SK-N-SH (cell line): ENCODE data around the gene MALRD1. TPM values are rescaled to one million over a fixed set of nuclear protein-coding genes. Genes with fewer than 3 reads are reported as not detected.

ENCODE experiments used
- CTCF ChIA-PET: fragments of 300-600, 350-600 bp; formaldehyde crosslinking; extraction: SDS; loops from one replicate; lab custom pipeline; 2021; lab: Yijun Ruan, JAX
- POLR2A ChIA-PET: fragments of 350-600 bp; sonication (Branson Sonifier 250); formaldehyde crosslinking; extraction: SDS; loops from one replicate; lab custom pipeline; 2020; ENCODE audit warnings: antibody characterized with exemption, inconsistent platforms; lab: Yijun Ruan, JAX
- DNase-seq: peaks from one replicate; pipeline ENCODE4 v3.0.0; 2012
- H2AFZ ChIP-seq: fragments of 200-600 bp; sonication (generic); 2 replicates; pipeline ENCODE4 v1.8.1; 2016; ENCODE audit warnings: antibody characterized with exemption, mild to moderate bottlenecking, low read depth
- H3F3A ChIP-seq: fragments of 200-600 bp; sonication (generic); replicated peaks from 2 replicates; pipeline ENCODE3; 2016; ENCODE audit warnings: antibody characterized with exemption, mild to moderate bottlenecking; ENCODE audit not compliant: insufficient read depth
- H3K27ac ChIP-seq, 2 experiments: fragments of 200-500 bp in 1 of 2; fragments of 200-600 bp in 1 of 2; sonication (Bioruptor generic) in 1 of 2; sonication (generic), shearing (Covaris generic) in 1 of 2; 2 replicates each; pipeline versions ENCODE4 v1.5.1 to v1.6.1; 2014 to 2016; ENCODE audit warnings: low read depth in 2 of 2, inconsistent platforms in 1 of 2, low read length in 1 of 2, mild to moderate bottlenecking in 1 of 2, mixed read lengths in 1 of 2
- H3K27me3 ChIP-seq: fragments of 200-600 bp; sonication (generic), shearing (Covaris generic); 2 replicates; pipeline ENCODE4 v1.6.1; 2016; ENCODE audit warnings: mixed run types; ENCODE audit not compliant: insufficient read depth
- H3K36me3 ChIP-seq, 2 experiments: fragments of 200-500 bp in 1 of 2; fragments of 200-600 bp in 1 of 2; sonication (Bioruptor generic) in 1 of 2; sonication (generic) in 1 of 2; replicated peaks in 1 of 2; 2 replicates each; pipeline versions ENCODE3 to v1.5.1; 2014 to 2016; ENCODE audit warnings: low read length in 1 of 2, mild to moderate bottlenecking in 1 of 2; ENCODE audit not compliant: insufficient read depth in 2 of 2, control insufficient read depth in 1 of 2
- H3K4me1 ChIP-seq, 2 experiments: fragments of 200-500 bp in 1 of 2; fragments of 200-600 bp in 1 of 2; sonication (Bioruptor generic) in 1 of 2; sonication (generic), shearing (Covaris generic) in 1 of 2; 2 replicates each; pipeline versions ENCODE4 v1.5.1 to v1.6.1; 2014 to 2016; ENCODE audit warnings: low read depth in 1 of 2, low read length in 1 of 2, mixed run types in 1 of 2; ENCODE audit not compliant: insufficient read depth in 2 of 2, control insufficient read depth in 1 of 2
- H3K4me2 ChIP-seq: fragments of 200-600 bp; sonication (generic), shearing (Covaris generic); 2 replicates; pipeline ENCODE4 v1.6.1; 2017; ENCODE audit warnings: mixed run types
- H3K4me3 ChIP-seq, 2 experiments: fragments of 200-500 bp in 1 of 2; fragments of 200-600 bp in 1 of 2; sonication (Bioruptor generic) in 1 of 2; sonication (generic), shearing (Covaris generic) in 1 of 2; 2 replicates each; pipeline versions ENCODE4 v1.5.1 to v1.8.1; 2014 to 2016; ENCODE audit warnings: low read depth in 2 of 2, inconsistent platforms in 1 of 2, low read length in 1 of 2, mild to moderate bottlenecking in 1 of 2, mixed read lengths in 1 of 2, moderate library complexity in 1 of 2
- H3K79me2 ChIP-seq: fragments of 200-600 bp; sonication (generic); 2 replicates; pipeline ENCODE4 v1.8.1; 2017; ENCODE audit warnings: mild to moderate bottlenecking; ENCODE audit not compliant: insufficient read depth
- H3K9ac ChIP-seq: fragments of 200-600 bp; sonication (generic); 2 replicates; pipeline ENCODE4 v1.6.1; 2017; ENCODE audit warnings: mixed run types
- H3K9me2 ChIP-seq: fragments of 200-600 bp; sonication (generic); 2 replicates; pipeline ENCODE4 v1.6.1; 2017; ENCODE audit warnings: mixed run types
- H3K9me3 ChIP-seq: fragments of 200-600 bp; sonication (generic); 2 replicates; pipeline ENCODE4 v1.6.1; 2017; ENCODE audit warnings: mixed run types, mild to moderate bottlenecking, moderate library complexity
- H4K20me1 ChIP-seq: fragments of 200-600 bp; sonication (generic); 2 replicates; pipeline ENCODE4 v1.6.1; 2017; ENCODE audit warnings: mild to moderate bottlenecking, mixed run types; ENCODE audit not compliant: insufficient read depth
- CHD2 ChIP-seq: fragments of 150-350 bp; IDR thresholded peaks from 2 replicates; pipeline ENCODE4 v1.6.1; 2018; ENCODE audit warnings: low read length; ENCODE audit not compliant: partially characterized antibody
- EP300 ChIP-seq, 2 experiments: IDR thresholded peaks; 2 replicates each; pipeline versions ENCODE4 v1.4.0 to v1.6.1; 2012; ENCODE audit warnings: borderline replicate concordance in 1 of 2, low read depth in 1 of 2, low read length in 1 of 2
- FOXJ3 ChIP-seq: sonication (generic); formaldehyde crosslinking; IDR thresholded peaks from 2 replicates; pipeline ENCODE4 v1.5.1; 2020; ENCODE audit warnings: mild to moderate bottlenecking, missing genetic modification reagents
- FOXM1 ChIP-seq: IDR thresholded peaks from 2 replicates; pipeline ENCODE4 v1.4.0; 2012; ENCODE audit warnings: low read depth, mild to moderate bottlenecking
- RCOR1 ChIP-seq: fragments of 150-350 bp; IDR thresholded peaks from 2 replicates; pipeline ENCODE4 v1.6.1; 2017; ENCODE audit warnings: antibody characterized with exemption, low read length
- RFX5 ChIP-seq: IDR thresholded peaks from 2 replicates; pipeline ENCODE4 v1.6.1; 2012; ENCODE audit warnings: mild to moderate bottlenecking, improper control_type of control experiment, low read length
- RXRA ChIP-seq: IDR thresholded peaks from 2 replicates; pipeline ENCODE4 v1.4.0; 2012; ENCODE audit warnings: low read depth, mild to moderate bottlenecking, borderline replicate concordance
- SMC3 ChIP-seq: IDR thresholded peaks from 2 replicates; pipeline ENCODE4 v1.6.1; 2012; ENCODE audit warnings: low read depth, low read length, improper control_type of control experiment
- TCF12 ChIP-seq: IDR thresholded peaks from 2 replicates; pipeline ENCODE4 v1.4.0; 2012
- TEAD4 ChIP-seq: IDR thresholded peaks from 2 replicates; pipeline ENCODE4 v1.4.0; 2012; ENCODE audit warnings: mild to moderate bottlenecking, borderline replicate concordance; ENCODE audit not compliant: insufficient read depth
- YY1 ChIP-seq: IDR thresholded peaks from 2 replicates; pipeline ENCODE4 v1.4.0; 2012; ENCODE audit warnings: low read depth, mild to moderate bottlenecking
- WGBS: methylation state at CpG from one replicate; pipeline ENCODE4 v1.1.6; 2017; ENCODE audit warnings: low lambda C conversion rate; 5-methylcytosine and 5-hydroxymethylcytosine counted together
- polyA plus RNA-seq, 3 experiments: library from polyadenylated mRNA; depleted of rRNA; stranded (reverse); fragments of >200 nt; gene quantifications; 2 replicates each; pipeline ENCODE4 v1.2.3, GENCODE V29; 2012
- TF ChIP-seq, protein P1 (sequence below): fragments of 150-350 bp; IDR thresholded peaks from 2 replicates; pipeline ENCODE4 v1.6.1; 2017; ENCODE audit warnings: antibody characterized with exemption, low read length, low read depth, borderline replicate concordance
- TF ChIP-seq, protein P2 (sequence below): fragments of 200-600 bp; sonication (generic); IDR thresholded peaks from 2 replicates; pipeline ENCODE4 v1.6.1; 2017; ENCODE audit warnings: antibody characterized with exemption, mild to moderate bottlenecking, moderate library complexity
- TF ChIP-seq, protein P3 (sequence below): IDR thresholded peaks from 2 replicates; pipeline ENCODE4; 2012
- TF ChIP-seq, protein P4 (sequence below): fragments of 150-350 bp; IDR thresholded peaks from 2 replicates; pipeline ENCODE4 v1.6.1; 2016; ENCODE audit warnings: mild to moderate bottlenecking, low read depth, low read length

The MALRD1 gene
- polyA plus RNA-seq, 1 of the 3 experiments (the other 2 are of a cell fraction): not detected

DNA sequence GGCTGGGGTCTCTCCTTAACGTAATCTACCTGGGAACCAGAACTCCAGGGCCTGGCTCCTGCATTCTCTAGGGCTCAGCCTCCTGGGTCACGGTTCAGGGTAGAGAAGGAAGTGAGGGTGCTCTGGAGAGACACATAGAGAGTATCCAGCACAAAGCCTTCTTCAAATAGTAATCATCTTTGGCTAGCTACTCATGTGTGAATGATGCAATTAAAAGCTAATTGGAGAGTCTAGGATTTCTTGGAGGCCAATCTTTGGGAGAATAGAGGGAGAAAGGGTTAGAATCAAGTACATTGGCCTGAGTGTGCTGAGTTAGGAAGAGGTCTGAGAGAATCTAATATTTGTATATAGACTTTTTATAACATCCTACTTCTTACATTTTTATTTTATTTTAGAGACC lies 24.0 kb upstream of the MALRD1 start:
- Histone ChIP-seq H3K27me3 (no peaks in the 10 kb centered on the region), H2AFZ (no peak overlapping the region), H4K20me1 (no peaks in the 10 kb centered on the region), H3K4me2 (no peak overlapping the region), H3K27ac (no peak overlapping the region), H3K36me3 (no peaks in the 10 kb centered on the region), H3K9ac (no peak overlapping the region), H3K9me2 (no peaks in the 10 kb centered on the region), H3K9me3 (no peaks in the 10 kb centered on the region), H3K4me3 (no peak overlapping the region), H3F3A (no peaks in the 10 kb centered on the region), H3K79me2 (no peaks in the 10 kb centered on the region), H3K4me1 (no peaks in the 10 kb centered on the region)
- DNase-seq: no peak
- CTCF ChIA-PET: interaction anchor here (0.9 kb wide), 1 partner anchor 180 kb away, joined by 3 read pairs; no protein-coding TSS in a partner anchor
- WGBS: 17% methylated on average over 2 of the region's 2 CpGs
- POLR2A ChIA-PET: no interaction called here
- TF ChIP-seq RFX5: no peak
- TF ChIP-seq FOXM1: no peak
- TF ChIP-seq, protein P1, sequence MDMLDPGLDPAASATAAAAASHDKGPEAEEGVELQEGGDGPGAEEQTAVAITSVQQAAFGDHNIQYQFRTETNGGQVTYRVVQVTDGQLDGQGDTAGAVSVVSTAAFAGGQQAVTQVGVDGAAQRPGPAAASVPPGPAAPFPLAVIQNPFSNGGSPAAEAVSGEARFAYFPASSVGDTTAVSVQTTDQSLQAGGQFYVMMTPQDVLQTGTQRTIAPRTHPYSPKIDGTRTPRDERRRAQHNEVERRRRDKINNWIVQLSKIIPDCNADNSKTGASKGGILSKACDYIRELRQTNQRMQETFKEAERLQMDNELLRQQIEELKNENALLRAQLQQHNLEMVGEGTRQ: no peak
- no peak for TF ChIP-seq TEAD4
- no peak for TF ChIP-seq EP300 (IDR thresholded peaks at IDR 0.05; ENCODE audit: borderline replicate concordance in 1 of 2, low read depth in 1 of 2, low read length in 1 of 2)
- no peak for TF ChIP-seq FOXJ3
- TF ChIP-seq, protein P2, sequence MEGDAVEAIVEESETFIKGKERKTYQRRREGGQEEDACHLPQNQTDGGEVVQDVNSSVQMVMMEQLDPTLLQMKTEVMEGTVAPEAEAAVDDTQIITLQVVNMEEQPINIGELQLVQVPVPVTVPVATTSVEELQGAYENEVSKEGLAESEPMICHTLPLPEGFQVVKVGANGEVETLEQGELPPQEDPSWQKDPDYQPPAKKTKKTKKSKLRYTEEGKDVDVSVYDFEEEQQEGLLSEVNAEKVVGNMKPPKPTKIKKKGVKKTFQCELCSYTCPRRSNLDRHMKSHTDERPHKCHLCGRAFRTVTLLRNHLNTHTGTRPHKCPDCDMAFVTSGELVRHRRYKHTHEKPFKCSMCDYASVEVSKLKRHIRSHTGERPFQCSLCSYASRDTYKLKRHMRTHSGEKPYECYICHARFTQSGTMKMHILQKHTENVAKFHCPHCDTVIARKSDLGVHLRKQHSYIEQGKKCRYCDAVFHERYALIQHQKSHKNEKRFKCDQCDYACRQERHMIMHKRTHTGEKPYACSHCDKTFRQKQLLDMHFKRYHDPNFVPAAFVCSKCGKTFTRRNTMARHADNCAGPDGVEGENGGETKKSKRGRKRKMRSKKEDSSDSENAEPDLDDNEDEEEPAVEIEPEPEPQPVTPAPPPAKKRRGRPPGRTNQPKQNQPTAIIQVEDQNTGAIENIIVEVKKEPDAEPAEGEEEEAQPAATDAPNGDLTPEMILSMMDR: no peak
- no peak for TF ChIP-seq CHD2
- no peak for TF ChIP-seq TCF12
- TF ChIP-seq SMC3: no peak
- no peak for TF ChIP-seq RXRA
- TF ChIP-seq RCOR1: no peak
- TF ChIP-seq, protein P3, sequence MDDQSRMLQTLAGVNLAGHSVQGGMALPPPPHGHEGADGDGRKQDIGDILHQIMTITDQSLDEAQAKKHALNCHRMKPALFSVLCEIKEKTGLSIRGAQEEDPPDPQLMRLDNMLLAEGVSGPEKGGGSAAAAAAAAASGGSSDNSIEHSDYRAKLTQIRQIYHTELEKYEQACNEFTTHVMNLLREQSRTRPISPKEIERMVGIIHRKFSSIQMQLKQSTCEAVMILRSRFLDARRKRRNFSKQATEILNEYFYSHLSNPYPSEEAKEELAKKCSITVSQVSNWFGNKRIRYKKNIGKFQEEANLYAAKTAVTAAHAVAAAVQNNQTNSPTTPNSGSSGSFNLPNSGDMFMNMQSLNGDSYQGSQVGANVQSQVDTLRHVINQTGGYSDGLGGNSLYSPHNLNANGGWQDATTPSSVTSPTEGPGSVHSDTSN: no peak
- TF ChIP-seq YY1: no peak
- TF ChIP-seq, protein P4, sequence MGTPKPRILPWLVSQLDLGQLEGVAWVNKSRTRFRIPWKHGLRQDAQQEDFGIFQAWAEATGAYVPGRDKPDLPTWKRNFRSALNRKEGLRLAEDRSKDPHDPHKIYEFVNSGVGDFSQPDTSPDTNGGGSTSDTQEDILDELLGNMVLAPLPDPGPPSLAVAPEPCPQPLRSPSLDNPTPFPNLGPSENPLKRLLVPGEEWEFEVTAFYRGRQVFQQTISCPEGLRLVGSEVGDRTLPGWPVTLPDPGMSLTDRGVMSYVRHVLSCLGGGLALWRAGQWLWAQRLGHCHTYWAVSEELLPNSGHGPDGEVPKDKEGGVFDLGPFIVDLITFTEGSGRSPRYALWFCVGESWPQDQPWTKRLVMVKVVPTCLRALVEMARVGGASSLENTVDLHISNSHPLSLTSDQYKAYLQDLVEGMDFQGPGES: no peak
